B cell (primary cell): Measurements from ENCODE around the gene ILF3. TPM values are rescaled to one million over a fixed set of nuclear protein-coding genes. Genes with fewer than 3 reads are reported as not detected.

Experiments
- ATAC-seq: fragments of 200-7000 bp; cut with Tn5 transposase; one replicate; pipeline ENCODE4 v1.10.0; 2021; ENCODE audit warnings: low read depth, mild to moderate bottlenecking, moderate number of reproducible peaks, moderate library complexity
- CTCF ChIA-PET: fragments of 350-600 bp; sonication (Branson Sonifier 250); formaldehyde crosslinking; loops from one replicate; lab custom pipeline; 2021; ENCODE audit warnings: antibody characterized with exemption, inconsistent platforms; lab: Charles Lee
- POLR2A ChIA-PET: fragments of 350-600 bp; sonication (Branson Sonifier 250); formaldehyde crosslinking; loops from one replicate; lab custom pipeline; 2021; ENCODE audit warnings: antibody characterized with exemption; lab: Charles Lee
- DNase-seq: peaks from one replicate; pipeline ENCODE4 v3.0.0; 2013
- H2AFZ ChIP-seq: 2 replicates; pipeline ENCODE4 v1.6.1; 2012; ENCODE audit warnings: mild to moderate bottlenecking, low read depth, low read length; ENCODE audit not compliant: insufficient read depth, poor library complexity, severe bottlenecking
- H3K27ac ChIP-seq, 2 donors: 1 replicate in 1 of 2; 2 replicates in 1 of 2; pipeline ENCODE4 v1.5.1; 2012 to 2013; ENCODE audit warnings: low read length in 2 of 2, mild to moderate bottlenecking in 2 of 2, moderate library complexity in 1 of 2
- H3K27me3 ChIP-seq, 4 experiments: fragments of 200-600 bp in 1 of 4; sonication (generic) in 1 of 4; replicated peaks in 1 of 4; 1 replicate in 2 of 4; 2 replicates in 2 of 4; pipeline versions ENCODE4 v1.6.1 to v1.7.0; 2013 to 2016; ENCODE audit warnings: low read length in 3 of 4, mild to moderate bottlenecking in 2 of 4, mixed read lengths in 1 of 4, moderate library complexity in 1 of 4; ENCODE audit not compliant: insufficient read depth in 4 of 4, control insufficient read depth in 3 of 4; ENCODE audit errors: control extremely low read depth in 1 of 4
- H3K36me3 ChIP-seq, 2 experiments: replicated peaks in 1 of 2; 1 replicate in 1 of 2; 2 replicates in 1 of 2; pipeline versions ENCODE4 v1.6.1 to v1.7.1; 2013; ENCODE audit warnings: low read length in 1 of 2; ENCODE audit not compliant: insufficient read depth in 2 of 2, control insufficient read depth in 1 of 2; ENCODE audit errors: control extremely low read depth in 1 of 2, extremely low read depth in 1 of 2
- H3K4me1 ChIP-seq, 2 donors: fragments of 200-600 bp in 1 of 2; sonication (generic) in 1 of 2; 1 replicate in 1 of 2; 2 replicates in 1 of 2; pipeline versions ENCODE4 v1.5.1 to v1.6.1; 2013 to 2017; ENCODE audit warnings: low read length in 2 of 2; ENCODE audit not compliant: control insufficient read depth in 2 of 2, insufficient read depth in 2 of 2
- H3K4me2 ChIP-seq: replicated peaks from 2 replicates; pipeline ENCODE3; 2012; ENCODE audit warnings: mild to moderate bottlenecking, low read depth, low read length; ENCODE audit not compliant: poor library complexity, severe bottlenecking
- H3K4me3 ChIP-seq, 5 experiments: fragments of 200-600 bp in 1 of 5; sonication (generic) in 1 of 5; 1 replicate in 3 of 5; 2 replicates in 2 of 5; pipeline versions ENCODE4 v1.5.1 to v1.7.0; 2011 to 2016; ENCODE audit warnings: low read length in 4 of 5, mild to moderate bottlenecking in 4 of 5, low read depth in 2 of 5, control low read depth in 1 of 5, moderate library complexity in 1 of 5; ENCODE audit not compliant: insufficient read depth in 1 of 5; ENCODE audit errors: control extremely low read depth in 1 of 5, extremely low read depth in 1 of 5
- H3K79me2 ChIP-seq: fragments of 200-600 bp; sonication (generic); one replicate; pipeline ENCODE4 v1.6.0; 2016; ENCODE audit warnings: low read length; ENCODE audit not compliant: control insufficient read depth, insufficient read depth
- H3K9ac ChIP-seq: fragments of 200-600 bp; sonication (generic); 2 replicates; pipeline ENCODE4 v1.6.1; 2017; ENCODE audit warnings: mild to moderate bottlenecking, low read length, moderate library complexity
- H3K9me3 ChIP-seq, 3 donors: one replicate each; pipeline versions ENCODE4 v1.6.1 to v1.7.1; 2013; ENCODE audit warnings: low read length in 2 of 3; ENCODE audit not compliant: control insufficient read depth in 2 of 3, insufficient read depth in 1 of 3; ENCODE audit errors: control extremely low read depth in 1 of 3
- H4K20me1 ChIP-seq: 2 replicates; pipeline ENCODE4 v1.6.0; 2012; ENCODE audit warnings: mild to moderate bottlenecking, low read length; ENCODE audit not compliant: insufficient read depth, control insufficient read depth, poor library complexity, severe bottlenecking
- H3K27ac Mint-ChIP-seq: one replicate; pipeline ENCODE4 v1.8.0; 2021; ENCODE audit warnings: mixed read lengths
- H3K27me3 Mint-ChIP-seq: one replicate; pipeline ENCODE4 v1.8.0; 2021; ENCODE audit warnings: mixed read lengths
- H3K4me1 Mint-ChIP-seq: one replicate; pipeline ENCODE4 v1.8.0; 2021; ENCODE audit warnings: mixed read lengths
- H3K4me3 Mint-ChIP-seq: one replicate; pipeline ENCODE4 v1.8.0; 2021; ENCODE audit warnings: mixed read lengths
- H3K9me3 Mint-ChIP-seq: one replicate; pipeline ENCODE4 v1.8.0; 2022; ENCODE audit warnings: mixed read lengths; ENCODE audit not compliant: insufficient read depth
- EZH2 ChIP-seq: IDR thresholded peaks from 2 replicates; pipeline ENCODE4 v1.6.1; 2012; ENCODE audit warnings: borderline replicate concordance, low read depth, mild to moderate bottlenecking, moderate library complexity, low read length; ENCODE audit not compliant: insufficient read depth, poor library complexity, severe bottlenecking
- WGBS: methylation state at CpG from one replicate; pipeline ENCODE4 v1.1.5; 2013; ENCODE audit warnings: missing lambda C conversion rate; ENCODE audit not compliant: insufficient coverage; 5-methylcytosine and 5-hydroxymethylcytosine counted together
- intact Hi-C: fragments of 100-400 bp; cut with micrococcal nuclease; formaldehyde crosslinking; loops from one replicate; pipeline ENCODE4 v1.10.0; 2022
- polyA plus RNA-seq: library from polyadenylated mRNA; depleted of rRNA; stranded (reverse); fragments of >200 nt; gene quantifications from 2 replicates; pipeline ENCODE4 v1.2.3, GENCODE V29; 2012
- total RNA-seq, 2 donors: library from RNA; stranded (reverse); fragments of 120-200 nt in 1 of 2; gene quantifications; 1 replicate in 1 of 2; 2 replicates in 1 of 2; pipeline versions ENCODE4 v1.2.3 to v1.2.4, GENCODE V29; 2013 to 2022
- TF ChIP-seq, protein P1 (sequence below): fragments of 200-600 bp; IDR thresholded peaks from one replicate; pipeline ENCODE4 v1.8.0; 2022; ENCODE audit warnings: antibody characterized with exemption, mild to moderate bottlenecking

ILF3 gene
- total and polyA plus RNA-seq, 2 donors (not counting 1 experiment from before 2014, with no cell fraction given) = 189 to 359 TPM

DNA sequence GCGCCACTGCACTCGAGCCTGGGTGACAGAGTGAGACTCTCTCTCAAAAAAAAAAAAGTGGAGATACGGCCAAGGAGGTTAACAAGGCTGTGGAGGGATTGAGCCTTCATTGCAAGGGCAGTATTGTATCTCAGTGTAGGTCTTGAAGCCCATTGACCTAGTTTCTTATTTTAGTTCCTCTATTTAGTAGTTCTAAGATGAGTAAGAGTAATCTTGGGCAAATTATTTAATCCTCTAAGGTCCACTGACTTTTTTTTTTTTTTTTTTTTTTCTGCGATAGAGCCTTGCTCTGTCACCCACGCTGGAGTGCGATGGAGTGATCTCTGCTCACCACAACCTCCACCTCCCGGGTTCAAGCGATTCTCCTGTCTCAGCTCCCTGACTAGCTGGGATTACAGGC lies 14.3 kb upstream of the ILF3 start:
- H3K9ac ChIP-seq = no peak overlapping the region
- H4K20me1 ChIP-seq = peaks cover 70% of the 10 kb centered on the region
- no peaks in the 10 kb centered on the region for H3K9me3 Mint-ChIP-seq
- WGBS = 84% methylated on average over 4 of the region's 8 CpGs
- ChIA-PET POLR2A (interaction anchor here (0.8 to 1.3 kb wide), 2 partner anchors 36 to 59 kb away, joined by 5 to 13 read pairs; no protein-coding TSS in a partner anchor), CTCF (interaction anchor here (0.8 to 9.5 kb wide), 2 partner anchors 39 to 58 kb away, joined by 3 to 464 read pairs; no protein-coding TSS in a partner anchor)
- H3K4me2 ChIP-seq = no peak overlapping the region
- no peak overlapping the region for H2AFZ ChIP-seq
- no peak overlapping the region for H3K4me3 ChIP-seq
- H3K27me3 ChIP-seq = no peaks in the 10 kb centered on the region
- peaks cover 43% of the 10 kb centered on the region for H3K4me1 Mint-ChIP-seq
- peak overlapping the region in 1 of 2 donors; percentile 52 for H3K27ac ChIP-seq
- ATAC-seq (peak; percentile 72), DNase-seq (no peak)
- peaks cover 7 to 90% of the 10 kb centered on the region in 2 experiments for H3K36me3 ChIP-seq
- peaks cover 6% of the 10 kb centered on the region for H3K79me2 ChIP-seq
- intact Hi-C loops = no loop called here
- no peak for TF ChIP-seq EZH2
- TF ChIP-seq, protein P1, sequence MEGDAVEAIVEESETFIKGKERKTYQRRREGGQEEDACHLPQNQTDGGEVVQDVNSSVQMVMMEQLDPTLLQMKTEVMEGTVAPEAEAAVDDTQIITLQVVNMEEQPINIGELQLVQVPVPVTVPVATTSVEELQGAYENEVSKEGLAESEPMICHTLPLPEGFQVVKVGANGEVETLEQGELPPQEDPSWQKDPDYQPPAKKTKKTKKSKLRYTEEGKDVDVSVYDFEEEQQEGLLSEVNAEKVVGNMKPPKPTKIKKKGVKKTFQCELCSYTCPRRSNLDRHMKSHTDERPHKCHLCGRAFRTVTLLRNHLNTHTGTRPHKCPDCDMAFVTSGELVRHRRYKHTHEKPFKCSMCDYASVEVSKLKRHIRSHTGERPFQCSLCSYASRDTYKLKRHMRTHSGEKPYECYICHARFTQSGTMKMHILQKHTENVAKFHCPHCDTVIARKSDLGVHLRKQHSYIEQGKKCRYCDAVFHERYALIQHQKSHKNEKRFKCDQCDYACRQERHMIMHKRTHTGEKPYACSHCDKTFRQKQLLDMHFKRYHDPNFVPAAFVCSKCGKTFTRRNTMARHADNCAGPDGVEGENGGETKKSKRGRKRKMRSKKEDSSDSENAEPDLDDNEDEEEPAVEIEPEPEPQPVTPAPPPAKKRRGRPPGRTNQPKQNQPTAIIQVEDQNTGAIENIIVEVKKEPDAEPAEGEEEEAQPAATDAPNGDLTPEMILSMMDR = no peak
- H3K9me3 ChIP-seq = no peaks in the 10 kb centered on the region
- H3K4me1 ChIP-seq = peaks cover 7 to 27% of the 10 kb centered on the region in 2 donors
- no peaks in the 10 kb centered on the region for H3K27me3 Mint-ChIP-seq
- peak overlapping the region; percentile 84 for H3K27ac Mint-ChIP-seq
- H3K4me3 Mint-ChIP-seq = no peak overlapping the region

DNA sequence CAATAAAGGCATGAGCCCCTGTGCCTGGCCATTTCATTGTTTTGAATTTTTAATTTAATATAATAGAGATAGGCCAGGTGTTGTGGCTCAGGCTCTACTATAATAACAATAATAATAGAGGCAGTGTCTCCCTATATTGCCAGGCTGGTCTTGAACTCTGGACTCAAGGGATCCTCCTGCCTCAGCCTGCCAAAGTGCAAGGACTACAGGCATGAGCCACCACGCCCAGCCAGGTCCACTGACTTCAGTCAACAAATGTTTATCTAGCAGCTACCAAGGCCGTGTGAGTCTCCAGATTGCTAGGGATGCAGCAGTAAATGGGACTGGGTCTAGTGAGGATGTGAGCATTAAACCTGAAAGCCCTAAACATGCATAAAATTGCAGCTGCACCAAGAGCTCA lies 13.8 kb upstream of the ILF3 start:
- Histone ChIP-seq H3K27ac (no peak overlapping the region), H3K4me1 (peaks cover 7 to 22% of the 10 kb centered on the region in 2 donors), H3K4me3 (no peak overlapping the region), H3K27me3 (no peaks in the 10 kb centered on the region), H3K36me3 (peaks cover 3 to 85% of the 10 kb centered on the region in 2 experiments), H3K4me2 (no peak overlapping the region), H3K9me3 (no peaks in the 10 kb centered on the region), H3K9ac (no peak overlapping the region), H4K20me1 (peaks cover 65% of the 10 kb centered on the region), H2AFZ (no peak overlapping the region), H3K79me2 (peaks cover 1% of the 10 kb centered on the region)
- no peak overlapping the region for H3K27ac Mint-ChIP-seq
- ATAC-seq (no peak), DNase-seq (no peak)
- H3K9me3 Mint-ChIP-seq = no peaks in the 10 kb centered on the region
- peaks cover 39% of the 10 kb centered on the region for H3K4me1 Mint-ChIP-seq
- POLR2A ChIA-PET = interaction anchor here (0.7 to 1.3 kb wide), 2 partner anchors 37 to 57 kb away, joined by 3 to 5 read pairs; no protein-coding TSS in a partner anchor
- H3K27me3 Mint-ChIP-seq = no peaks in the 10 kb centered on the region
- WGBS = 94% methylated on average over 2 of the region's 2 CpGs
- TF ChIP-seq, protein P1 = no peak
- no peak for TF ChIP-seq EZH2
- CTCF ChIA-PET = interaction anchor here (0.6 to 9.5 kb wide), 3 partner anchors 40 to 113 kb away, joined by 3 to 464 read pairs (median 4); no protein-coding TSS in a partner anchor
- no peak overlapping the region for H3K4me3 Mint-ChIP-seq
- intact Hi-C loops = no loop called here
